ENCODE results near the gene MAP2. TPM values are rescaled to one million over a fixed set of nuclear protein-coding genes. Genes with fewer than 3 reads are reported as not detected.

MAP2 gene
- total and polyA plus RNA-seq, 2 of the 13 experiments (the other 11 are each of a cell fraction or from before 2014, with no cell fraction given): 0.08 TPM; not detected in 1

- TF ChIP-seq ZNF75D (CRISPR knock-in tag; IDR thresholded peaks at IDR 0.05; ENCODE audit: borderline replicate concordance) (no peak), HNF4G (IDR thresholded peaks at IDR 0.05; ENCODE audit: borderline replicate concordance, low read depth, low read length) (no peak), HNF4G (CRISPR knock-in tag; IDR thresholded peaks at IDR 0.05; ENCODE audit: borderline replicate concordance, low read depth) (no peak), DRAP1 (CRISPR knock-in tag; IDR thresholded peaks at IDR 0.05) (no peak), JUN (CRISPR knock-in tag; IDR thresholded peaks at IDR 0.05) (no peak), ZNF788 (CRISPR knock-in tag; IDR thresholded peaks at IDR 0.05; ENCODE audit: borderline replicate concordance) (no peak), GPN1 (CRISPR knock-in tag; IDR thresholded peaks at IDR 0.05; ENCODE audit: borderline replicate concordance) (no peak), ZNF766 (CRISPR knock-in tag; IDR thresholded peaks at IDR 0.05; ENCODE audit: borderline replicate concordance) (no peak), ZBTB33 (CRISPR knock-in tag; IDR thresholded peaks at IDR 0.05) (no peak), NFE2 (CRISPR knock-in tag; IDR thresholded peaks at IDR 0.05) (no peak)
- TF ChIP-seq, protein P1, sequence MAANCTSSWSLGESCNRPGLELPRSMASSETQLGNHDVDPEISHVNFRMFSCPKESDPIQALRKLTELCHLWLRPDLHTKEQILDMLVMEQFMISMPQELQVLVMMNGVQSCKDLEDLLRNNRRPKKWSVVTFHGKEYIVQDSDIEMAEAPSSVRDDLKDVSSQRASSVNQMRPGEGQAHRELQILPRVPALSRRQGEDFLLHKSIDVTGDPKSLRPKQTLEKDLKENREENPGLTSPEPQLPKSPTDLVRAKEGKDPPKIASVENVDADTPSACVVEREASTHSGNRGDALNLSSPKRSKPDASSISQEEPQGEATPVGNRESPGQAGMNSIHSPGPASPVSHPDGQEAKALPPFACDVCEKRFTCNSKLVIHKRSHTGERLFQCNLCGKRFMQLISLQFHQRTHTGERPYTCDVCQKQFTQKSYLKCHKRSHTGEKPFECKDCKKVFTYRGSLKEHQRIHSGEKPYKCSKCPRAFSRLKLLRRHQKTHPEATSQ (CRISPR knock-in tag; IDR thresholded peaks at IDR 0.05; ENCODE audit: borderline replicate concordance): no peak
These were observed 35.5 kb downstream of the MAP2 start (continued) for GRCh38 chr2:209459359-209459758.

Measured in HepG2 (cell line).